Retina (tissue), 1 donor: ENCODE results near the gene CTXN3.
"Not testable (repeated sequence)": the region's sequence is repeated elsewhere in the genome, so short reads cannot be mapped to it uniquely, and the experiment has no call there.

Source experiments
- DNase-seq: peaks from one replicate; pipeline ENCODE4 v3.0.0-alpha.2; 2016

The CTXN3 gene

GRCh38 chr5:127652952-127653611 is 4.2 kb downstream of the CTXN3 start:
- no peak for DNase-seq

DNA sequence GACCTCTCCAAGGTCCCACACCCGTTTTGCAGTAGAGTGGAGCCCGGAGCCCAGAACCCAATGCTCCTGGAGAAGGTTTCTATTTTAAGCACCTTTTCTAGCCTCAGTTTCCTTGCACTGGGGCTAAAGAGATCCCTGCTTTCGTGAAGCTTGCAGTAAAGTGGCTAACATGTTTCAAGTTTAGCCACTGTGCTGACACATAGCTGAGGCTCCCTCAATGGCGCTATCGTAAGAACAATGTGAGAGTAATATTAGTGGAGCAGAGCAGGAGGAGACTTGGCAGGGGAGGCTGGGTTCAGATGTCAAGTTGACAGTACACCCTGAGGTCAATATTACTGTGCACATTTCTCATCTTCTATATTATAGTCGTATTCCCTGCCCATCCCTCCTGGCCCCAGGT is 7.9 kb downstream of the CTXN3 start:
- no peak for DNase-seq

DNA sequence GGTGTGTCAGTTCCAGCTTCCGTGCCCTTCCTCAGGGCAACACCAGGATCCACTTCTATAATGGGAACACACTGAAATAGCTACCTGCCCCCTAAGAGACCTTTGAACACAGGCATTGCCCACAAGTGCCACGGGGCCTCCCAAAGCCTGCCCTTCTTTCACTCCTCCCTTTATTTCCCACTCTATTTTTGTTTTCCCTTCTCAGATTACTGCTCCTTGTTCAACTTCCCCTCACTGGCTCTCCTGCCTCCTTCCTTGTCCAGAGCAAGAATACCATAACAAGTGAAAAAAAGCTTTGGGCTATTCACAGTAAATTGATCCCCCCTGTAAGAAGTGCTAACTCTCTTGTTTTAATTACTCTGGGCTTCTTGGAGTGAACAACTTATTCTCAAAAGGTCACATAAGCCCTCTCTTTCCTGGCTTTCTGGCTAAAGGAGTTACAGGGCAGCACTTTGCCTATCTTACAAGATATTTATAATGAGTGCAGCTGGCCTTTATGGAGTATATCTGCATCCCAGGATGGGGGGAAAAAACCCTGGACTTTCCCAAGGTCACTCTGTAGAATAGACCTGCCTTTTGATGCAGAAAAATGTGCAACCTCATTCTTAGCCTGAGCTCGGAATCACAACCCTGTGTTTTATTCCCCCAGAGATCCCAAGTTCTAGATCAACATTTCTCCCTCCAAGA is 11.3 kb downstream of the CTXN3 start:
- no peak for DNase-seq

DNA sequence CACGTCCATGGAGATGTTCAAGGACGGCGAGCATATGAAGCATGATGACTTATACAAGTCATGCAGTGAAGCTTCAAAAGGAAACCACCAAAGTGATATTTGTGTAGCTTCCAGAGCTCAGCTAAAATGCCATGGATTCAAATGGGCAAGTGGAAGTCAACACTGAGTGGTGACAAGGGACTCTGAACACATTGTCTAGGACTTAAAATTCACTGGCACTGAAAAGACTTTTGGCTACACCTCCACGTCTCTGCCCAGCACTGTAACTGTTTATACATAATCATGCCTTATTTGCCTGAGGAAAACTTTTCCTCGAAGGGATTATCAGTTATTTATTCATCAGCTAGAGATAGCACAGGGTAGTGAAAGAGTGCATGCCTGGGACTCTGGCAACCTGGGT is 15.2 kb downstream of the CTXN3 start:
- no peak for DNase-seq

- no peak for DNase-seq
These were observed 16.8 kb downstream of the CTXN3 start for GRCh38 chr5:127665641-127666040.

DNA sequence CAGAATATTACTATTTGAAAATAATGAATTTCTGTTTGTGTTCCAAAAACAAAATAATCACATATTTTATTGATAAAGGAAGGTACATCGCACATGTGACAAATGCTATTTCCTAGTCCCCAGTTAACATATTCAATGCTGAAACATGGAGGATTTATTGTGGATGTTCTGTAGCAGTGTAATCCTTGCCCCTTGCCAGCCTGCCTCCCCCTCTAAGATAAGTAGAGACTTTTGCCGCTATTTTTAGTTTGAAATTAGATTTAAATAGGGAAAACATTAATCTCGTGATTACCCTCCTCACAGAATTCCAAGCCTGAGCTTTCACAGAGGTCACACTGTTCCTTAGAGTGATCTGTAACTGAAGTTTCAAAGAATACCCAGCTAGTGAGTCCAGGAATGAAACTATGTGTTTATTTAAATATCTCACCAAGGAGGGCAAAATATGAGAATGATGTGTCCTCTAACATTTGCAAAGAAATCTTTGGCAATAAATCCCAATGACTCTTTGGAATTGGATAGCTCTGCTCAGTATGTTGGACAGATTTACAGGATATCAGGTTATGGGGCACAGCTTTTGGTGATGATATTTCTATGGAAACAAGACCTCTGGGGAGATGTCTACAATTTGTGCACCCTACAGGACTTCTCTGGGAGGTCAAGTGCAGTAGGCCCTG is 17.3 kb downstream of the CTXN3 start:
- no peak for DNase-seq

GRCh38 chr5:127667926-127668325 is 19.0 kb downstream of the CTXN3 start:
- DNase-seq, result no peak

- DNase-seq, result no peak
These were observed 22.3 kb downstream of the CTXN3 start for GRCh38 chr5:127671218-127671617.

DNA sequence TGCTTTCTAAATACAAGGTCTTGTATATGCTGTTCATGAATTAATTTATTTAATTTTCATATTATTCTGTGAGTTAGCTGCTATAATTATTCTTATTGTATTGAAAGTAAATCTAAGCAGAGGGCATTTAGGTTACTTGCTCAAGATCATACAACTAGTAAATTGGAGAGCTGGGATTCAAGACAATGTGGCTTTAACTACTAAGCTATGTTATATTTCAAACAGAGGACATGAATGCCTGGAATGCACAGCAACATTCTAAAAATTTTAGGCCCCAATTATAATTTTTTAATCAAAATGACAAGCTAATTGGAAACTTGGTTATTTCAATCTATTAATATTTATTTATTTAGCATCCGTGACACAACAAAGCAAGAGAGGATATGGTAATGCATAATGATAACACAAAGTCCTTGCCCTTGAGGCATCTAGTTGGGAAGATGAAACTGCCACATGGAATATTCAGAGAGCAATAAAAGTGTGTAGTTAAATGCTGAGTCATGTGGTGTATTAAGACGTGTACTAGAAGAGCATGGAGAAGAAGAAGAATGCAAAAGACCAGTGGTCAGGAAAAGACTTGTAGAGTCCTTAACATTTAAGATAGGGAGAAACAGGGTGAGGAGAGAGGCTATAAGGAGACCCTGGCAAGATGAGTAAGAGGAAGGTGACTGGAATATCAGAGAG is 24.4 kb downstream of the CTXN3 start:
- DNase-seq, result no peak

GRCh38 chr5:127676951-127677350 is 28.1 kb downstream of the CTXN3 start:
- not testable (repeated sequence) for DNase-seq

- not testable (repeated sequence) for DNase-seq
These were observed 30.9 kb downstream of the CTXN3 start for GRCh38 chr5:127679691-127680330.

DNA sequence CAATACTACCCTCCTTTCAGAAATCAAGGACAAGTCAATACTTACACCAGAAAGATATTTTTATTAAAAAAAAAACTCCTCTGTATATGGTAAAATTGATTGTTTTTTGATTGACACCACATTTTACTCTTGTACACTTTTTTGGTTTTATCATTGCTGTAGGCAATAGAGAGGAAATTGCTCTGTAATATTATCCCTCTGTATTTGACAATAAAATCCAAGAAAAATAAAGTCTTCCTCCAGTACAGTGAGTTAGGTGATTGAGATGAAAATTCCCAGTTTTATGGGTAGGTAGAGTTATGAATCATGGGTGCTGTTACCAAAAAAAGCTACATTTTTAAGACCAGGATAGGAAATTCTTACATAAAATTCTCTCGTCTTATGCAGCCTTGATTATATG is 31.7 kb downstream of the CTXN3 start:
- DNase-seq, result no peak

- DNase-seq, result no peak
These were observed 34.1 kb downstream of the CTXN3 start for GRCh38 chr5:127683008-127683407.

GRCh38 chr5:127684726-127685467 is 36.0 kb downstream of the CTXN3 start:
- DNase-seq, result no peak

DNA sequence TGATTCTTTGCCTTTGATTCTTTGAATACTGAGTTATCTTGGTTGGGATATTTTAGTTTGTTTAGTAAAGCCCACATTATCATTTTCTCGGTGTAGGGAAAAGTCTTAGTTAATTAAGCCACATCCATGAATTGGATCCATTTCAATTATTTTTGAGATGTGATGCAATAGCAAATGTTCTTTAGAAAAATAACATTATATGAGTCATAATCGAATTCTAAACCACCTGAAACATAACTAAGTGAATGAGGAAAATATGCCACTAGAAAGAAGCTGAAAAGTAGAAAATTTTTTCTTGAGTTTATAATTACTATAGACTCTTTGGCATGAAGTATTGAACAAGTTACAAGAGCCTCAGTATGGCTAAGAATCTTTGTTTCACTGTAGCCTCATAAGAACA is 36.8 kb downstream of the CTXN3 start:
- no peak for DNase-seq

DNA sequence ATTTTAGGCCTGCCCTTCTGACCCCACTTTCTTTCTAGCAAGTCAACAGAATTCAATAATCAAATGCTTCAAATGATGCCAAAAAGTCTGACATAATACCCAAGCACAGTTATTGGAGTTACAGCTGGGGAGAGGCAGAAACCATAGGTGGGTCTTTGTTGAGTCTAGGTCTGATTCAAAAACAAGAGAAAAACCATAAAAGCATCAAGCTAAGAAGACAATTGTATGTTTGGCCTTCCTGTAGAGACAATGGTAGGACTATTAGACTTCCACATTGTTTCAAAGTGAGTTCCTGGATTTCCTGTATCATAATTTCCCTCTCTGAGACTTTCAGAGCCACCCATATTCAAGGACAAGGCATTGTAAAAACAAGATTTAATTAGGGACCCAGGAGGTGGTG is 37.5 kb downstream of the CTXN3 start:
- no peak for DNase-seq

- no peak for DNase-seq
These were observed 45.8 kb downstream of the CTXN3 start for GRCh38 chr5:127694518-127695171.

GRCh38 chr5:127695346-127695745 is 46.5 kb downstream of the CTXN3 start:
- DNase-seq, result no peak

DNA sequence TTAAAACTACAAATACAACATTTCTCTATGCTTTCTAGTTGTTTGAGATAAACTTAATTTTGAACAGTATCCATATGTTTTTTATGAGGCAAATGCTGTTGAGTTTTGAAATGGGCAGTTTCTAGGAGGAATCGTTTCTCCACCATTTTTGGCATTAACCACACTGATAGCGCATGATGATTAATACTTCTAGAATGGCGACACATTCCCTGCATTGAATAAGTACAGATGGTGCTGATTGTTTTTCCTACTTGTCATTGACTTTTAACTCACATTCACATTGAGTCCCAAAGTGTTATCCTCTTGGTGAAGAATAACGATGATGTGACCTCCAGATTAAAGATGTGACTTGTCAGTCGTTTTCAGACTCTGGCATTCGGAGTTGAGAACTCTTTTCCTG is 47.8 kb downstream of the CTXN3 start:
- no peak for DNase-seq

DNA sequence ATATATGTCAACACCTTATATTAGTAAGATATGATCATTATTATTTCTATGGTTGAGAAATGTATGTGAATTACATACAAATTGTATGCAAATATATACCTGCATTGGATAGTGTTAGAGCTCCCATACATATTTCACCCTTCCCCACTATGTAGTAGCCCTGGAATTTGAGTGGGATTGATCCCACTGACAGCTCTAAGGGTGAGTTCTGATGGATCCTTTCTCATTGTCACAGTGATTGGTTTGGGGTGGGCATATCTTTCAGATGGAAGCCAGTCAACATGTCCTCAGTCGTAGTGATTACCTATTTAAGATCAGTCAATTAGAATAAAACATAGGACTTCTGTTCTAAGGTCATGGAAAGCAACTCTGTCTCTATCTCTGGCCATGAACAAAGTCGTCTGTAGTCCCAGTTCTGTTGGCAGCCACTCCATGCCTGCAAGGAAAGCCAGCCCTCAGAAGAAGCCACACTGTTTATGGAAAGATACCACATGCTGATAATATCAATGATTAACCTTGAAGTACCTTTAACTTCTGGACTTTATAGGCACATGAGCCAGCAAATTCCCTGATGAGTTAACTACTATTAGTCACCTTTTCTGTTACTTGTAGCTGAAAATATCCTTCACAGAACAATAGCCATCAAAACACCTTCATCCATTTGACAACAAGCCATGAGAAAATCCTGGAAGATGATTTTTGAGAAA is 49.2 kb downstream of the CTXN3 start:
- no peak for DNase-seq

GRCh38 chr5:127699416-127699815 is 50.5 kb downstream of the CTXN3 start:
- no peak for DNase-seq
